ENCODE measurements around the gene ABHD16A. TPM values are rescaled to one million over a fixed set of nuclear protein-coding genes. Genes with fewer than 3 reads are reported as not detected.

Gene ABHD16A
- total and polyA plus RNA-seq, 2 of the 13 experiments (the other 11 are each of a cell fraction or from before 2014, with no cell fraction given) = 43.5 to 45.4 TPM

DNA sequence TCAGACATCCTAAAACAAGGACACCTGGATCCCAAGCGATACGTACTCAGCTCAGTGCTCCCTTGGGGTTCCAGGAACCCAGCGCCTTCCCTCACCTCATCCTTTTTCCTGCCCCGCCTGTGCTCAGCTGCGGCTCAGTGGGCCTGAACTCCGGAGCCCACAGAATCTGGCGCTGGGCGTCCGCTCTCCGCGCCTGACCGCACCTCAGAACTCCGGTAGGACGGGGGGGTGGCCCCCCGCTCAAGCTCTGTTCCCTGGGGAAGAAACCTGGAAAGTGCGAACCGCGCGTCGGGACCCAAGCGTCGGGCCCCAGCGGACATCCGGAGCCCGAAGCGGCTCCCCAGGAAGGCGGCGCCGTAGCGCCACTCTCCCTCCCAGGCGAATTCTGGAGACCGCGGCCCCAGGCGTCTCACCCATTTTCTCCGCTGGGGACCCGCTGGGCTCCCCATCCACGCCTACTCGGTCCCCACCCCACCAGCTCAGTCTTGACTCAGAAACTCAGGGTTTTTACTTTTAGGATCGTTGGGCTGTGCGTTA, 21.9 kb downstream of the ABHD16A start:
- no peak overlapping the region for H3K9ac ChIP-seq (ENCODE audit: insufficient read depth, low read depth, low read length)
- CTCF ChIA-PET (ENCODE audit: low intra/inter-chr PET ratio, low total read pairs) = interaction anchor here (0.7 to 3.9 kb wide), 8 partner anchors 9 to 436 kb away, joined by 3 to 30 read pairs (median 3); partner anchors contain the start of gene DDAH2
- H3K4me2 ChIP-seq (ENCODE audit: low read depth, low read length) = peak overlapping the region; percentile 63; the same call in 1 of the 2 replicates

More for the DNA sequence above, 21.9 kb downstream of the ABHD16A start:
- Histone ChIP-seq H2AFZ (ENCODE audit: low read length) (no peak overlapping the region), H4K20me1 (ENCODE audit: insufficient read depth, low read length) (no peaks in the 10 kb centered on the region), H3K4me1 (ENCODE audit: insufficient read depth, low read length) (peaks cover 26% of the 10 kb centered on the region), H3K27me3 (ENCODE audit: control insufficient read depth in 1 of 2, insufficient read depth in 2 of 2, low read length in 2 of 2) (no peaks in the 10 kb centered on the region), H3K27ac (ENCODE audit: extremely low read length, insufficient read depth, low read length) (no peak overlapping the region), H3K9me3 (ENCODE audit: low read length) (no peaks in the 10 kb centered on the region), H3K4me3 (replicated peaks in 1 of 3; ENCODE audit: insufficient read depth in 1 of 3, low read depth in 2 of 3, low read length in 3 of 3) (no peak overlapping the region), H3K79me2 (ENCODE audit: insufficient read depth, low read length) (no peaks in the 10 kb centered on the region), H3K36me3 (replicated peaks in 1 of 2; ENCODE audit: control insufficient read depth in 1 of 2, insufficient read depth in 2 of 2, low read length in 2 of 2) (peaks cover under 1% of the 10 kb centered on the region in 2 experiments; a peak in 2 of 5 replicates)
- ATAC-seq (peak; percentile 4), DNase-seq (ENCODE audit: low spot score) (no peak), FAIRE-seq (no peak)
- WGBS (ENCODE audit: low lambda C conversion rate) = 96% methylated on average over 40 of the region's 40 CpGs
- in situ Hi-C loops (cut with HindIII; ENCODE audit: extremely low pct_ligation_motif_present, low pct_unique_long_range_greater_than_20kb) = loop anchor here (5.0 kb wide), 1 partner anchor 86 kb away; no protein-coding TSS in a partner anchor
- TF ChIP-seq, protein P1, sequence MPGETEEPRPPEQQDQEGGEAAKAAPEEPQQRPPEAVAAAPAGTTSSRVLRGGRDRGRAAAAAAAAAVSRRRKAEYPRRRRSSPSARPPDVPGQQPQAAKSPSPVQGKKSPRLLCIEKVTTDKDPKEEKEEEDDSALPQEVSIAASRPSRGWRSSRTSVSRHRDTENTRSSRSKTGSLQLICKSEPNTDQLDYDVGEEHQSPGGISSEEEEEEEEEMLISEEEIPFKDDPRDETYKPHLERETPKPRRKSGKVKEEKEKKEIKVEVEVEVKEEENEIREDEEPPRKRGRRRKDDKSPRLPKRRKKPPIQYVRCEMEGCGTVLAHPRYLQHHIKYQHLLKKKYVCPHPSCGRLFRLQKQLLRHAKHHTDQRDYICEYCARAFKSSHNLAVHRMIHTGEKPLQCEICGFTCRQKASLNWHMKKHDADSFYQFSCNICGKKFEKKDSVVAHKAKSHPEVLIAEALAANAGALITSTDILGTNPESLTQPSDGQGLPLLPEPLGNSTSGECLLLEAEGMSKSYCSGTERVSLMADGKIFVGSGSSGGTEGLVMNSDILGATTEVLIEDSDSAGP (CRISPR knock-in tag; IDR thresholded peaks at IDR 0.05; ENCODE audit: borderline replicate concordance) = 0 out of 2 replicates have a peak, but pooled peaks have one; percentile 7
- TF ChIP-seq, protein P2, sequence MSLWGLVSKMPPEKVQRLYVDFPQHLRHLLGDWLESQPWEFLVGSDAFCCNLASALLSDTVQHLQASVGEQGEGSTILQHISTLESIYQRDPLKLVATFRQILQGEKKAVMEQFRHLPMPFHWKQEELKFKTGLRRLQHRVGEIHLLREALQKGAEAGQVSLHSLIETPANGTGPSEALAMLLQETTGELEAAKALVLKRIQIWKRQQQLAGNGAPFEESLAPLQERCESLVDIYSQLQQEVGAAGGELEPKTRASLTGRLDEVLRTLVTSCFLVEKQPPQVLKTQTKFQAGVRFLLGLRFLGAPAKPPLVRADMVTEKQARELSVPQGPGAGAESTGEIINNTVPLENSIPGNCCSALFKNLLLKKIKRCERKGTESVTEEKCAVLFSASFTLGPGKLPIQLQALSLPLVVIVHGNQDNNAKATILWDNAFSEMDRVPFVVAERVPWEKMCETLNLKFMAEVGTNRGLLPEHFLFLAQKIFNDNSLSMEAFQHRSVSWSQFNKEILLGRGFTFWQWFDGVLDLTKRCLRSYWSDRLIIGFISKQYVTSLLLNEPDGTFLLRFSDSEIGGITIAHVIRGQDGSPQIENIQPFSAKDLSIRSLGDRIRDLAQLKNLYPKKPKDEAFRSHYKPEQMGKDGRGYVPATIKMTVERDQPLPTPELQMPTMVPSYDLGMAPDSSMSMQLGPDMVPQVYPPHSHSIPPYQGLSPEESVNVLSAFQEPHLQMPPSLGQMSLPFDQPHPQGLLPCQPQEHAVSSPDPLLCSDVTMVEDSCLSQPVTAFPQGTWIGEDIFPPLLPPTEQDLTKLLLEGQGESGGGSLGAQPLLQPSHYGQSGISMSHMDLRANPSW (CRISPR knock-in tag; IDR thresholded peaks at IDR 0.05; ENCODE audit: borderline replicate concordance) = no peak
- TF ChIP-seq AGO2 (optimal IDR thresholded peaks at IDR 0.05; ENCODE audit: low read depth, low read length) = peak; percentile 40
- peak; percentile 16; the same call in 1 of the 2 replicates for TF ChIP-seq ZNF782 (CRISPR knock-in tag; IDR thresholded peaks at IDR 0.05; ENCODE audit: borderline replicate concordance)
- TF ChIP-seq PCBP1 (IDR thresholded peaks at IDR 0.05; ENCODE audit: borderline replicate concordance, low read depth, low read length) = 0 out of 2 replicates have a peak, but pooled peaks have one; percentile 31
- TF ChIP-seq, protein P3, sequence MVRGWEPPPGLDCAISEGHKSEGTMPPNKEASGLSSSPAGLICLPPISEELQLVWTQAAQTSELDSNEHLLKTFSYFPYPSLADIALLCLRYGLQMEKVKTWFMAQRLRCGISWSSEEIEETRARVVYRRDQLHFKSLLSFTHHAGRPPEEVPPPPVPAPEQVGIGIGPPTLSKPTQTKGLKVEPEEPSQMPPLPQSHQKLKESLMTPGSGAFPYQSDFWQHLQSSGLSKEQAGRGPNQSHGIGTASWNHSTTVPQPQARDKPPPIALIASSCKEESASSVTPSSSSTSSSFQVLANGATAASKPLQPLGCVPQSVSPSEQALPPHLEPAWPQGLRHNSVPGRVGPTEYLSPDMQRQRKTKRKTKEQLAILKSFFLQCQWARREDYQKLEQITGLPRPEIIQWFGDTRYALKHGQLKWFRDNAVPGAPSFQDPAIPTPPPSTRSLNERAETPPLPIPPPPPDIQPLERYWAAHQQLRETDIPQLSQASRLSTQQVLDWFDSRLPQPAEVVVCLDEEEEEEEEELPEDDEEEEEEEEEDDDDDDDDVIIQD (CRISPR knock-in tag; IDR thresholded peaks at IDR 0.05; ENCODE audit: low read depth) = no peak
- peak; percentile 13; the same call in 1 of the 2 replicates for TF ChIP-seq GABPB1 (CRISPR knock-in tag; IDR thresholded peaks at IDR 0.05)
- 0 out of 2 replicates have a peak, but pooled peaks have one; percentile 3 for TF ChIP-seq KDM3A (CRISPR knock-in tag; IDR thresholded peaks at IDR 0.05; ENCODE audit: low read depth)
- TF ChIP-seq ZBTB38 (CRISPR knock-in tag; IDR thresholded peaks at IDR 0.05) = peak; percentile 14; the same call in 1 of the 2 replicates
- no peak for TF ChIP-seq ZFX (CRISPR knock-in tag; IDR thresholded peaks at IDR 0.05; ENCODE audit: low read depth)
- TF ChIP-seq, protein P4, sequence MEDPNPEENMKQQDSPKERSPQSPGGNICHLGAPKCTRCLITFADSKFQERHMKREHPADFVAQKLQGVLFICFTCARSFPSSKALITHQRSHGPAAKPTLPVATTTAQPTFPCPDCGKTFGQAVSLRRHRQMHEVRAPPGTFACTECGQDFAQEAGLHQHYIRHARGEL (CRISPR knock-in tag; IDR thresholded peaks at IDR 0.05) = 0 out of 2 replicates have a peak, but pooled peaks have one; percentile 6
- POLR2A ChIA-PET = interaction anchor here (0.6 to 1.9 kb wide), 4 partner anchors 10 to 168 kb away, joined by 4 to 5 read pairs (median 4); partner anchors contain the start of genes ABHD16A and HSPA1B
- intact Hi-C loops (cut with micrococcal nuclease; ENCODE audit: unreplicated experiment) = loop anchor here (2.0 to 5.0 kb wide), 3 partner anchors 22 to 142 kb away; partner anchors contain the start of genes ABHD16A and LY6G6D
- BruUV-seq (replicated peaks) = no TSS peak
